Ovary (tissue), 3 donors: Measurements from ENCODE around the gene DOCK1.

ENCODE experiments used
- EP300 ChIP-seq: sonication (generic); formaldehyde crosslinking; IDR thresholded peaks from one replicate; pipeline ENCODE4 v1.6.1; 2017; ENCODE audit warnings: antibody characterized with exemption
- TF ChIP-seq, protein P1 (sequence below), 3 donors: fragments of 450-650 bp in 2 of 3; fragments of 200-600 bp in 1 of 3; IDR thresholded peaks; one replicate each; pipeline versions ENCODE4 v1.5.1 to v1.8.0; 2016 to 2022; ENCODE audit warnings: antibody characterized with exemption in 3 of 3, mild to moderate bottlenecking in 1 of 3
- donor health status: DM: no; HTN: no; CAD: no.

DNA sequence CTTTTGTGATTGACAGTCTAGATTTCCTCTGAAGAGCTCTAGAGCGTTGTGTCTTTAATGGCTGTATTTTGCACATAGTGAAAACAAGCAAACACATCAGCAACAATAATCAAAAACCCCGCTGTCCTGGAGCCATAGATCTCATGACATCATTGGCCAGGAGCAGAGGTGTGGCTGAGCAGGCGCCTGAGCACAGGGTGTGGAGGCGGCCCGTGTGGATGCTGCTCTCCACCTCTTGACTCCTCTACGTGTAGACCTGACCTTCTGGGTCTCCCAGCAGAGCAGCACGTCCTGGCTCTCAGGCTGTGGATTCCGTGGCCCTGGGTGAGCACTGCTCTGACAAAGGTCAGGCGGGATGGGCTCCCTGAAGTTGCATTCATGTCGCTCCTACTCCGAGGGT lies 354.1 kb downstream of the DOCK1 start:
- TF ChIP-seq, protein P1, sequence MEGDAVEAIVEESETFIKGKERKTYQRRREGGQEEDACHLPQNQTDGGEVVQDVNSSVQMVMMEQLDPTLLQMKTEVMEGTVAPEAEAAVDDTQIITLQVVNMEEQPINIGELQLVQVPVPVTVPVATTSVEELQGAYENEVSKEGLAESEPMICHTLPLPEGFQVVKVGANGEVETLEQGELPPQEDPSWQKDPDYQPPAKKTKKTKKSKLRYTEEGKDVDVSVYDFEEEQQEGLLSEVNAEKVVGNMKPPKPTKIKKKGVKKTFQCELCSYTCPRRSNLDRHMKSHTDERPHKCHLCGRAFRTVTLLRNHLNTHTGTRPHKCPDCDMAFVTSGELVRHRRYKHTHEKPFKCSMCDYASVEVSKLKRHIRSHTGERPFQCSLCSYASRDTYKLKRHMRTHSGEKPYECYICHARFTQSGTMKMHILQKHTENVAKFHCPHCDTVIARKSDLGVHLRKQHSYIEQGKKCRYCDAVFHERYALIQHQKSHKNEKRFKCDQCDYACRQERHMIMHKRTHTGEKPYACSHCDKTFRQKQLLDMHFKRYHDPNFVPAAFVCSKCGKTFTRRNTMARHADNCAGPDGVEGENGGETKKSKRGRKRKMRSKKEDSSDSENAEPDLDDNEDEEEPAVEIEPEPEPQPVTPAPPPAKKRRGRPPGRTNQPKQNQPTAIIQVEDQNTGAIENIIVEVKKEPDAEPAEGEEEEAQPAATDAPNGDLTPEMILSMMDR (IDR thresholded peaks at IDR 0.05): no peak
- no peak for TF ChIP-seq EP300
